Measurements from ENCODE around the gene CREBL2.

DNA sequence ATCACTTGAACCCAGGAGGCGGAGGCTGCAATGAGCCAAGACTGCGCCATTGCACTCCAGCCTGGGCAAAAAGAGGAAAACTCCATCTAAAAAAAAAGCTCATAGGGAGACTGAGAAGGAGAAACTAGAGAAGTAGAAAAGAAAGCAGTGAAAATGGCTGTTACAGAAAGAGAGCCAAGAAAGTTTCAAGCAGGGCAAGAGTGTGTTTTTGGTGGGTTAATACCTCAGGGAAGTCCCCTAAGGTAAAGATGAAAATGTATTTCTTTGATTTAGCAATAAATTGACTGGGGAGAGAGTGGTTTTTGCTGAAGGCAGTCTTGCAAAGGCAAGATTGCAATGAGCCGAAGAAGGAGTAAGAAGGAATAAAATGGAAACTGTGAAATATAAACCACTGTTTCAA lies 39.0 kb upstream of the CREBL2 start:
- no peak for TF ChIP-seq EZH2phosphoT487 (conservative IDR thresholded peaks at IDR 0.05; ENCODE audit: low read length)
- TF ChIP-seq, protein P1, sequence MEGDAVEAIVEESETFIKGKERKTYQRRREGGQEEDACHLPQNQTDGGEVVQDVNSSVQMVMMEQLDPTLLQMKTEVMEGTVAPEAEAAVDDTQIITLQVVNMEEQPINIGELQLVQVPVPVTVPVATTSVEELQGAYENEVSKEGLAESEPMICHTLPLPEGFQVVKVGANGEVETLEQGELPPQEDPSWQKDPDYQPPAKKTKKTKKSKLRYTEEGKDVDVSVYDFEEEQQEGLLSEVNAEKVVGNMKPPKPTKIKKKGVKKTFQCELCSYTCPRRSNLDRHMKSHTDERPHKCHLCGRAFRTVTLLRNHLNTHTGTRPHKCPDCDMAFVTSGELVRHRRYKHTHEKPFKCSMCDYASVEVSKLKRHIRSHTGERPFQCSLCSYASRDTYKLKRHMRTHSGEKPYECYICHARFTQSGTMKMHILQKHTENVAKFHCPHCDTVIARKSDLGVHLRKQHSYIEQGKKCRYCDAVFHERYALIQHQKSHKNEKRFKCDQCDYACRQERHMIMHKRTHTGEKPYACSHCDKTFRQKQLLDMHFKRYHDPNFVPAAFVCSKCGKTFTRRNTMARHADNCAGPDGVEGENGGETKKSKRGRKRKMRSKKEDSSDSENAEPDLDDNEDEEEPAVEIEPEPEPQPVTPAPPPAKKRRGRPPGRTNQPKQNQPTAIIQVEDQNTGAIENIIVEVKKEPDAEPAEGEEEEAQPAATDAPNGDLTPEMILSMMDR (IDR thresholded peaks at IDR 0.05; ENCODE audit: insufficient read depth, low read length, poor library complexity, severe bottlenecking): no peak

Data from SU-DHL-6 (cell line).